Stimulated activated CD4-positive, alpha-beta T cell treated with anti-CD3 and anti-CD28 coated beads, Interleukin-12 subunit alpha, Interleukin-12 subunit beta, amount 100 ng/mL, for 24 hours (primary cell): ENCODE data around the gene MEF2B.
"Not testable (repeated sequence)": the region's sequence is repeated elsewhere in the genome, so short reads cannot be mapped to it uniquely, and the experiment has no call there.

Source experiments
- DNase-seq, 2 experiments: peaks; one replicate each; pipeline ENCODE4 v3.0.0-alpha.2; 2020; ENCODE audit warnings: low read depth in 2 of 2

Gene MEF2B

DNA sequence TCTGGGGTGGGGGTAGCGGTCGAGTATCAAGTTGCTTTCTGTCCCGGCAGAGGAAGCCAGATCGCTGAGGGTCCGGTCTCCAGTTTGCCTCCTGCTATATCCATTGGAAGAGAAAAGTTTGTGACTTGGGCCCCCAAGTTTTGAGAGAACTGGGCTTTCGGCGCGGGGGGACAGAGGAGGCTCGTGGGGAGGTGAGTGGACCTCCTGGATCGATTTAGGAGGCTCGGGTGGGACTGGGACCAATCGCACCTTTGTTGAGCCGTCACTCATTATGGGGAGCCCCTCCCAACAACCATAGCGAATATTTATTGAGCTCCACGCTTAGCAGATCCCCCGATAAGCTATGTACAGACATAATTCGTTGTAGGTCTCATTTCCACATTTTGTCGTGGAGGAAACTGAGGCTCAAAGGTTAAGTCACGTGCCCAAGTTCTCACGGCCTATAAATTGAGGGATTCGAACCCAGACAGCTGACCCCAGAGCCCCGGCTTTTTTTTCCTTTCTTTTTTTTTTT, 22.9 kb upstream of the MEF2B start:
- no peak for DNase-seq

DNA sequence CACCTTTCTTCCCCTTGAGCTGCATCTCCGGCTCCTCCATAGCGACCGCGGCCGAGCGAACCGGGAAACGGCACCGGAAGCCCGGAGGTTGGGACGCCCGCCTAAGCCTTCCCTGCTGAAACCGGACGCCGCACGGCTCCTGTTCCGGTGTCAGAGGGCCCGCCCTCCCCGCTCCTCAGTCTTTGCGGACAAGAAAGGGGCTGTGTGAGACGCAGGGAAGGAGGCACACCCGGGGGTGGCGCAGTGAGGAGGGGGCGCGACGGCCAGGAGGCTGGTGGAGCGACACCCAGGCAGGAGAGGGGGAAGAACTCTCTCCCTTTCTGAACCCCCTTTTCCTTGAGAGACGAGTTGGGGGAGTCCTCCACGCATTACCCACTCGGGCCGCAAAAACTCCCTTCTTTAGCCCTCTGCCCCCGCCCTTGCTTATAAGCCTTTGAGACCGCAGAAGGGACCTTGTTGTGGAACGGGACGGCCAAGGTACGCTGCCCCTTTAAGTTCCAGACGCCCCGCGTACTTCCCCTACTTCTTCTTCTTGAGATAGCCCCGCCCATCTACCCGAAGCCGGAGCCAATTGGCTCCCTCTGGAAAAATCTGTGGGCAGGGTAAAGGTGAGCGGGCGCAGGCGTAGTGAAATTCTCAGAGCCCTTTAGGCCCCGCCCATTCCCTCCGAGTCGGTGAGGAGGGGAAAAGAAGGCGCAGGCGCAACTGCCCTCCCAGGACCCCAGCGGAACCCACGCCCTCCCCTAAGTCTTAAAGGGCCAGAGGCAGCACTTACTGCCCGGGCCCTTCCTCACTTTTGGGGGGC, 22.2 kb upstream of the MEF2B start, which contains the start of the genes BORCS8 and RFXANK:
BORCS8 (minus strand) TSS at position 75 of the 805 bp plus-strand sequence; CDS start at position 40, 35 bp downstream.
RFXANK (plus strand) TSS at position 181 of the 805 bp plus-strand sequence. CDS start 1,689 bp downstream, outside the sequence.
- peak; percentile 98 for DNase-seq

GRCh38 chr19:19191768-19192077, 21.7 kb upstream of the MEF2B start:
- no peak for DNase-seq

DNA sequence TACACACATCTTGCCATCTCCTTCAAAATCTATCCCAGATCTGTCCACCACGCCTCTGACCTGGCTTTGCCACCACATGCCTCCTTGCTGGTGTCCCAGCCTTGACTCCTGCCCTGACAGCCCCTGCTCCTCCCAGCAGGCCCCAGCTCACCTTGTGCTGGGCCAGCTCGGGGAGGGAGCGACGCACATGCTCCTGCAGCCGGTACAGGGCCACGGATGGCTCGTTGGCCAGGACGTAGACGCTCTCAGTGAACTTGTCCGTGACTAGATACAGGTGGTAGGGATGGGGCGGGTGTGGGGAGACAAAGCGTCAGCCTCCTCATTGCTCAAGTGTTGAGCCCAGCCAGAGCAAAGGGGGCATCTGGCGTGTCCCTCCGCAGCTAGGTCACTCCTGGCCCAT, 16.7 kb upstream of the MEF2B start:
- DNase-seq, result no peak

DNA sequence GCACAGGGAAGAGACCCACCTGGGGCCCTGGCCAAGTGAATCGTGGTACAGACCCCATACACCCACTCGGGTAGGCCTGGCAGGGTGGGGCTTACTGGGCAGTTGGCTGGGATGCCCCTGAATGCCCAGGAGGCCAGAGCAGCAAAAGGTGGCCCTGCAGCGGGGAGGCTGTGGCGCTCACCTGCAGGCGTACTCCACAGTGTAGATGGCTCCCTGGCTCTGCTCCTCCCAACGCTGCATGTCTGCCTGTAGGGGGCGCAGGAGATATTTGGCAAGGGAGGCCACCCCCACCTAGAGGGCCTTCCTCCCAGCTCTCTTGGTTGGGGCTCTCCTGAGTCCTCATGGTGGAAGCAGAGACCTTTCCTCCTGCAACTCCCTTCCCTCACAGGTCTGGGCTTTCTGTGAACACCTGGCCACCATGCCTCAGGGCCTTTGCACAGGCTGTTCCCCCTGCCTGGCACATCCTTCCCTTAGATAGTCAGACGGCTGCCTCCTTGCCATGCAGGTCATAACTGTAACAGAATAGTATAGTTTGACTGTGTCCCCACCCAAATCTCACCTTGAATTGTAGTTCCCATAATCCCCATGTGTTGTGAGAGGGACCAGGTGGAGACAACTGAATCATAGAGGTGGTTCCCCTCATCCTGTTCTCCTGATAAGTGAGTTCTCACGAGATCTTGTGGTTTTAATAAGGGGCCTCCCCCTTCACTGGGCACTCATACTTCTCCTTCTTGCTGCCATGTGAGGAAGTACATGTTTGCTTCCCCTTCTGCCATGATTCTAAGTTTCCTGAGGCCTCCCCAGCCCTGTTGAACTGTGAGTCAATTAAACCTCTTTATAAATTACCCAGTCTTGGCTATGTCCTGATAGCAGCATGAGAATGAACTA, 16.0 kb upstream of the MEF2B start:
- peak; percentile 37 to 45 for DNase-seq

- DNase-seq, result no peak
Measured at GRCh38 chr19:19181488-19181998, 11.5 kb upstream of the MEF2B start.

GRCh38 chr19:19179548-19180441, 9.7 kb upstream of the MEF2B start:
- DNase-seq, result no peak

DNA sequence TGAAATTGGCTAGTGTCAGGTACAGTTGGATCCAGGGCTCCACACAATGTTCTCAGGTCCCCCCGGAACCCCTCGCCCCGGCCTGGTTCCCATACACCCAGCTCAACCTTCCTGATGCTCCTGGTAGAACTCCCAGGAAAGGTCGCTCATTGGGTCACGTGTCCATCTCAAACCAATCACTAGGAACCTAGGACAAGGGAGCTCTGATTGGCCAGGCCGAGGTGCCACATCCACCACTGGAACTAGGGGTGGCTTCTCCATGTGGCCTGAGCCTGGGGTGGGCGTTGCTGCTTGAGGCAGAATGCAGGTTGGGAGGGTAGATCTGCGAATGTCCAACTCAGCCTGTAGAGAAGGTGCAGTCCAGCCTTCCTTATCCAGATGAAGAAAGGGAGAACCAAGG, 6.9 kb upstream of the MEF2B start:
- no peak for DNase-seq

DNA sequence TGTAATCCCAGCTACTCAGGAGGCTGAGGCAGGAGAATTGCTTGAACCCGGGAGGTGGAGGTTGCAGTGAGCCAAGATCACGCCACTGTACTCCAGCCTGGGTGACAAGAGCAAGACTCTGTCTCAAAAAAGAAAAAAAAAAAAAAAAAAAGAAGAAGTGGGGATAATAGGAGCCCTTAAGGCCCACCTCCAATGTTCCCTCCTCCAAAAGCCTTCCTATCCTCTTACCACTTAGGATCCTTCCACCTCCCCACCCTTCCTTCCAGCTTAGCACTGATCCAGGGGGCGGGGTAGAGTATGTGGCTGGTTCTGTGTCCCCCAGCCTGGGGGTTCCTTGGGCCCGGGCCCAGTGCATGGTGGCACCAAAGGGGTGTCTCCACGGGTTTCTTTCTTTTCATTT, 3.2 kb upstream of the MEF2B start:
- not testable (repeated sequence) for DNase-seq

- no peak for DNase-seq
Measured at GRCh38 chr19:19171821-19172532, 1.9 kb upstream of the MEF2B start.

- DNase-seq, result no peak
Measured at GRCh38 chr19:19170873-19171672, 1.0 kb upstream of the MEF2B start.

GRCh38 chr19:19169236-19170052, 619 bp downstream of the MEF2B start:
- DNase-seq, result no peak

GRCh38 chr19:19167612-19168011, 2.5 kb downstream of the MEF2B start:
- DNase-seq, result no peak

DNA sequence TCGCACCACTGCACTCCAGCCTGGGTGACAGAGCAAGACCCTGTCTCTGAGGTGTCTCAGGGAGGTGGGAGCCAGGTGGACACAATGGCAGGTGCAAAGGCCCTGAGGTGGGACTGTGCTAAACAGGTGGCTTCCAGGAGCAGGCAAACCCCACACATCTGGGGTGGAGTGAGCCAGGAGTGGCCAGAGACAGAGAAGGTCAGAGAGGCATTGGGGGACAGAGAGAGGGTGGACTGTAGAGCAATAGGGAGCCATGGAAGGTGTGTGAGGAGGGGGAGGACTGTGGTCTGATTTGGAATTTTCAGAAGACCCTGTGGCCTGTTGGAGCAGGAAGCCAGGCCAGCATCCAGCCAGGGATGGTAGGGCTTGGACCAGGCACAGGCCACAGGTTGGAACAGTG, 4.7 kb downstream of the MEF2B start:
- DNase-seq, result no peak

DNA sequence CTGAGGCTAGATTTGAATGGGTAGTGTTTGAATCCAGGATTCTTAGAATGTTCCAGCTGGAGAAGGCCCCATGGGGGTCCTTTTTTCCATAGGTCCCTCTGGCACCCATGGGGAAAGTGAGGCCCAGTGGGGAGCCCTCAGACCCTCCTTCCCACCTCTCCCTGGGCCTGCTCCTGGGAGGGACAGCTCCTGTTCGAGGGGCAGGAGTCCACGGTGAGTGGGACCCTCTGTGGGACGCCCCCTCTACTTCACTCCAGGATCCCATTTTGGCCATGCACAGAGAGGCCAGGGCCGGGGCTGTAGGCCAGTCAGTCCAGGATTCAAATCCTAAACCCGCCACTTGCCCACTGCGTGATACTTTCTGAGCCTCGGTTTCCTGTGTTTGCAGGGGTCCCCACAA, 7.6 kb downstream of the MEF2B start:
- no peak for DNase-seq

- no peak for DNase-seq
Measured at GRCh38 chr19:19160461-19161035, 9.5 kb downstream of the MEF2B start.

DNA sequence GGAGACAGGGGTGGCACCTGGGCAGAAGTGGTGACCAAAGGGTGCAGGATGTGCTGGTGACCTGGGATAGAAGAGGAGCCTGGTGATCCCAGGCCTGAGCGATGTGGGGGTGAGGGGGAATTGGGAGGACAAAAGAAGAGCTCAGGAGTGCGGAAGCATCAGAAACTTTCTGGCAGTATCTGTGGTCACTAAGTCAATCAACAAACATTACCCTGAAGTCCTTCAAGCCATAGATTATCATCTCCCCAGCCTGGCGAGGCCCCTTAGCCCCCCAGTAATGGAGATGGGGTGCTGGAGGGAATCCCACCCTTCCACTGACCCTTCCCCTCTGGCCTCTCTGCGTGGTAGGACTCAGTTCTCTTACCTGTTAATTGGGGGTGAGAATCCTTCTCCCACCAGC, 10.5 kb downstream of the MEF2B start:
- no peak for DNase-seq

DNA sequence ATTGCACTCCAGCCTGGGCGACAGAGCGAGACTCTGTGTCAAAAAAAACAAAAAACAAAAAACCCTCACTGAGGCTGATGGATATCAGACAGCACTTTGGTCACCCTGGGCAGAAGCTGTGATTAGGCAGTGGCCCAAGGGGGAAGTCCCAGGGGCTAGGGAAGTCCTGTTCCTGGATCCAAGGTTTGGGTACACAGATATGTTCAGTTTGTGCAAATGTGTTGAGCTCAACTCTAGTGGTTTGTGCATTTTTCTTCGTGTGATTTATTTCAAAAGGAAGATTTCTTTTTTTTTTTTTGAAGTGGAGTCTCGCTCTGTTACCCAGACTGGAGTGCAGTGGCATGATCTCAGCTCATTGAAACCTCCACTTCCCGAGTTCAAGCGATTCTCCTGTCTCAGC, 12.3 kb downstream of the MEF2B start:
- no peak for DNase-seq
